ENCODE data around the gene ARV1. TPM values are rescaled to one million over a fixed set of nuclear protein-coding genes. Genes with fewer than 3 reads are reported as not detected.

The ARV1 gene
- total RNA-seq, 1 experiment from 2014 or later, result 25.9 TPM

DNA sequence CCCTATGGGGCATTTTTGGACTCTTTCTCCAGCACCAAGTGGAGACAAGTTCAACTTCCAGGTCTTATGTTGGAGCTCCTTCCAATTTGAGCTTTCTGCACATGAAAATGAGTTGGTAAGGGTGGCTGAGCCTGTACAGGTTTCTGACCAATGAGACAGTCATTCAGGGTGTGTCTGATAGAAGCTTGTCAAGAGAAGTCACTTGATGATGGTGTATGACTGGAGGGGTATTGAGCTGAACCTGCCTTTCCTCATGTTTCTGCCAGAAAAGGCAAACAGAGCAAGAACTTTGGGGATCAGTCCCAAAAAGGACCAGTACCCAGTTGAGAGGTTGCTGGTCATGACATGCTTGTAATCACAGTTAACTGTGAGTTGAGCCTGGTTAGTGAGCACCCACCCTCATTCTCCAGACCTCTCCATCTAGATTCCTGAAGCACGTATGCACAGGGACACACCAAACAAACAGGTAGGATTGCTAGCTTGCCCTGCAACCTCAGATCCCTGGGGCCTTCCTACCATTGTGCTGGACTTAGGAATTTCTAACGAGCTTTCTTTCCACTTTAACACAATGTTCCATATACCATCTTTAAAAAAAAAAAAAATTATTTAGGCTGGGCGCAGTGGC, 34.6 kb downstream of the ARV1 start:
- Histone ChIP-seq H3K36me3 (ENCODE audit: control insufficient read depth, insufficient read depth, low read length) (no peaks in the 10 kb centered on the region), H3K27me3 (ENCODE audit: control insufficient read depth, insufficient read depth, low read length) (0 out of 2 replicates have a peak, but pooled peaks cover 2% of the 10 kb centered on the region), H3K9me3 (ENCODE audit: control insufficient read depth, insufficient read depth, low read depth, low read length) (no peaks in the 10 kb centered on the region), H3K4me3 (ENCODE audit: low read depth in 2 of 2, low read length in 2 of 2) (no peak overlapping the region), H3K4me1 (ENCODE audit: control insufficient read depth, insufficient read depth, low read length) (no peaks in the 10 kb centered on the region), H3K27ac (ENCODE audit: low read length) (no peak overlapping the region)
- BruUV-seq (replicated peaks), result no TSS peak
- in situ Hi-C loops (cut with HindIII; ENCODE audit: low pct_unique_long_range_greater_than_20kb, low sequenced_read_pairs), result no loop called here
- TF ChIP-seq SIN3A (IDR thresholded peaks at IDR 0.05; ENCODE audit: borderline replicate concordance, insufficient read depth, low read depth, low read length), result no peak
- TF ChIP-seq TCF7L2 (IDR thresholded peaks at IDR 0.05; ENCODE audit: low read depth, low read length), result no peak
- POLR2A ChIA-PET, result no interaction called here
- CTCF ChIA-PET, result interaction anchor here (0.6 kb wide), 1 partner anchor 327 kb away, joined by 3 read pairs; no protein-coding TSS in a partner anchor
- ATAC-seq, result no peak
- DNase-seq (ENCODE audit: low read depth, low spot score), result no peak
- intact Hi-C loops (cut with micrococcal nuclease; ENCODE audit: unreplicated experiment), result no loop called here

DNA sequence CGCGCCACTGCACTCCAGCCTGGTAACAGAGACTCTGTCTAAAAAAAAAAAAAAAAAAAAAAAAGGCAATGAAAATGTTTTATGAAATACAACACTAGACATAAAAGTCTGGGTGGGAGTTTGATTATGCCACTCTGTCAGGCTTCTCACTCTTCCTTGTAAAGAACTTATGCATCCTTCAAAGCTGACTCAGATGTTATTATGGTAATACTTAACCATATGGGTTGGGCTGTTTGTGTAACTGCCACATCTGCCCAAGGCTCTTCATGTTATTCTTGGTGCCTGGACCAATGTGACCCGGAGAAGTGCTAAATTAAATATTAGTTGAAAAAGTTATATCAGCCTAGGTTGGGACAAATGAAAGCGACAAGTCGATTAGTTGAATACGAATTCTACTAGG, 37.3 kb downstream of the ARV1 start:
- CTCF ChIA-PET, result no interaction called here
- no peak overlapping the region for H3K27ac ChIP-seq (ENCODE audit: low read length)
- ATAC-seq, result no peak

More for the DNA sequence above, 37.3 kb downstream of the ARV1 start:
- Histone ChIP-seq H3K4me3 (ENCODE audit: low read depth in 2 of 2, low read length in 2 of 2) (no peak overlapping the region), H3K4me1 (ENCODE audit: control insufficient read depth, insufficient read depth, low read length) (no peaks in the 10 kb centered on the region), H3K9me3 (ENCODE audit: control insufficient read depth, insufficient read depth, low read depth, low read length) (no peaks in the 10 kb centered on the region), H3K27me3 (ENCODE audit: control insufficient read depth, insufficient read depth, low read length) (0 out of 2 replicates have a peak, but pooled peaks cover 2% of the 10 kb centered on the region), H3K36me3 (ENCODE audit: control insufficient read depth, insufficient read depth, low read length) (no peaks in the 10 kb centered on the region)
- DNase-seq (ENCODE audit: low read depth, low spot score), result no peak
- intact Hi-C loops (cut with micrococcal nuclease; ENCODE audit: unreplicated experiment), result no loop called here
- TF ChIP-seq SIN3A (IDR thresholded peaks at IDR 0.05; ENCODE audit: borderline replicate concordance, insufficient read depth, low read depth, low read length) (no peak), TCF7L2 (IDR thresholded peaks at IDR 0.05; ENCODE audit: low read depth, low read length) (no peak), POLR2AphosphoS5 (IDR thresholded peaks at IDR 0.05; ENCODE audit: low read depth, low read length) (no peak)
- TF ChIP-seq, protein P1, sequence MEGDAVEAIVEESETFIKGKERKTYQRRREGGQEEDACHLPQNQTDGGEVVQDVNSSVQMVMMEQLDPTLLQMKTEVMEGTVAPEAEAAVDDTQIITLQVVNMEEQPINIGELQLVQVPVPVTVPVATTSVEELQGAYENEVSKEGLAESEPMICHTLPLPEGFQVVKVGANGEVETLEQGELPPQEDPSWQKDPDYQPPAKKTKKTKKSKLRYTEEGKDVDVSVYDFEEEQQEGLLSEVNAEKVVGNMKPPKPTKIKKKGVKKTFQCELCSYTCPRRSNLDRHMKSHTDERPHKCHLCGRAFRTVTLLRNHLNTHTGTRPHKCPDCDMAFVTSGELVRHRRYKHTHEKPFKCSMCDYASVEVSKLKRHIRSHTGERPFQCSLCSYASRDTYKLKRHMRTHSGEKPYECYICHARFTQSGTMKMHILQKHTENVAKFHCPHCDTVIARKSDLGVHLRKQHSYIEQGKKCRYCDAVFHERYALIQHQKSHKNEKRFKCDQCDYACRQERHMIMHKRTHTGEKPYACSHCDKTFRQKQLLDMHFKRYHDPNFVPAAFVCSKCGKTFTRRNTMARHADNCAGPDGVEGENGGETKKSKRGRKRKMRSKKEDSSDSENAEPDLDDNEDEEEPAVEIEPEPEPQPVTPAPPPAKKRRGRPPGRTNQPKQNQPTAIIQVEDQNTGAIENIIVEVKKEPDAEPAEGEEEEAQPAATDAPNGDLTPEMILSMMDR (IDR thresholded peaks at IDR 0.05), result no peak
- TF ChIP-seq, protein P2, sequence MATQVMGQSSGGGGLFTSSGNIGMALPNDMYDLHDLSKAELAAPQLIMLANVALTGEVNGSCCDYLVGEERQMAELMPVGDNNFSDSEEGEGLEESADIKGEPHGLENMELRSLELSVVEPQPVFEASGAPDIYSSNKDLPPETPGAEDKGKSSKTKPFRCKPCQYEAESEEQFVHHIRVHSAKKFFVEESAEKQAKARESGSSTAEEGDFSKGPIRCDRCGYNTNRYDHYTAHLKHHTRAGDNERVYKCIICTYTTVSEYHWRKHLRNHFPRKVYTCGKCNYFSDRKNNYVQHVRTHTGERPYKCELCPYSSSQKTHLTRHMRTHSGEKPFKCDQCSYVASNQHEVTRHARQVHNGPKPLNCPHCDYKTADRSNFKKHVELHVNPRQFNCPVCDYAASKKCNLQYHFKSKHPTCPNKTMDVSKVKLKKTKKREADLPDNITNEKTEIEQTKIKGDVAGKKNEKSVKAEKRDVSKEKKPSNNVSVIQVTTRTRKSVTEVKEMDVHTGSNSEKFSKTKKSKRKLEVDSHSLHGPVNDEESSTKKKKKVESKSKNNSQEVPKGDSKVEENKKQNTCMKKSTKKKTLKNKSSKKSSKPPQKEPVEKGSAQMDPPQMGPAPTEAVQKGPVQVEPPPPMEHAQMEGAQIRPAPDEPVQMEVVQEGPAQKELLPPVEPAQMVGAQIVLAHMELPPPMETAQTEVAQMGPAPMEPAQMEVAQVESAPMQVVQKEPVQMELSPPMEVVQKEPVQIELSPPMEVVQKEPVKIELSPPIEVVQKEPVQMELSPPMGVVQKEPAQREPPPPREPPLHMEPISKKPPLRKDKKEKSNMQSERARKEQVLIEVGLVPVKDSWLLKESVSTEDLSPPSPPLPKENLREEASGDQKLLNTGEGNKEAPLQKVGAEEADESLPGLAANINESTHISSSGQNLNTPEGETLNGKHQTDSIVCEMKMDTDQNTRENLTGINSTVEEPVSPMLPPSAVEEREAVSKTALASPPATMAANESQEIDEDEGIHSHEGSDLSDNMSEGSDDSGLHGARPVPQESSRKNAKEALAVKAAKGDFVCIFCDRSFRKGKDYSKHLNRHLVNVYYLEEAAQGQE (IDR thresholded peaks at IDR 0.05; ENCODE audit: insufficient read depth in 1 of 2, low read depth in 2 of 2, low read length in 1 of 2), result no peak
- POLR2A ChIA-PET, result no interaction called here
- BruUV-seq (replicated peaks), result no TSS peak
- in situ Hi-C loops (cut with HindIII; ENCODE audit: low pct_unique_long_range_greater_than_20kb, low sequenced_read_pairs), result no loop called here

All from Panc1 (cell line).